PC-3 (cell line): ENCODE measurements around the gene ASB18. TPM values are rescaled to one million over a fixed set of nuclear protein-coding genes. Genes with fewer than 3 reads are reported as not detected.

Source experiments
- ATAC-seq: fragments of 200-7000 bp; cut with Tn5 transposase; 2 replicates; pipeline ENCODE4 v1.9.1; 2020; ENCODE audit warnings: mild to moderate bottlenecking, moderate library complexity
- BruUV-seq: library from RNA; stranded (reverse); fragments of 400-500 nt; replicated peaks from 2 replicates; lab custom pipeline; 2021; lab: Mats Ljungman, UMichigan
- CTCF ChIA-PET: fragments of 300-600 bp; sonication (Branson Sonifier 250); formaldehyde crosslinking; loops from one replicate; lab custom pipeline; 2022; ENCODE audit warnings: antibody characterized with exemption; lab: Charles Lee
- POLR2A ChIA-PET: fragments of 300-600 bp; sonication (Branson Sonifier 250); formaldehyde crosslinking; loops from one replicate; lab custom pipeline; 2022; ENCODE audit warnings: antibody characterized with exemption; ENCODE audit not compliant: unreplicated experiment; lab: Charles Lee
- DNase-seq: peaks from one replicate; pipeline ENCODE4 v3.0.0-alpha.2; 2015
- H2AFZ ChIP-seq: fragments of 300-600 bp; sonication (generic); 2 replicates; pipeline ENCODE4 v1.6.0; 2016; ENCODE audit warnings: antibody characterized with exemption, low read length
- H3F3A ChIP-seq: fragments of 300-600 bp; sonication (generic); one replicate; pipeline ENCODE4 v1.6.0; 2017; ENCODE audit warnings: antibody characterized with exemption, low read length, control low read depth, mild to moderate bottlenecking; ENCODE audit not compliant: unreplicated experiment
- H3K27ac ChIP-seq: fragments of 300-600 bp; sonication (generic); 2 replicates; pipeline ENCODE4 v1.5.1; 2016; ENCODE audit warnings: mild to moderate bottlenecking, low read length
- H3K27me3 ChIP-seq: fragments of 300-600 bp; sonication (generic); 2 replicates; pipeline ENCODE4 v1.6.1; 2016; ENCODE audit warnings: low read length, mixed read lengths
- H3K36me3 ChIP-seq: fragments of 300-600 bp; sonication (generic); 2 replicates; pipeline ENCODE4 v1.6.1; 2016; ENCODE audit warnings: low read depth, mixed run types, low read length, mixed read lengths
- H3K4me1 ChIP-seq: fragments of 300-600 bp; sonication (generic); 2 replicates; pipeline ENCODE4 v1.5.1; 2016; ENCODE audit warnings: low read length; ENCODE audit not compliant: insufficient read depth
- H3K4me2 ChIP-seq: fragments of 300-600 bp; sonication (generic); 2 replicates; pipeline ENCODE4 v1.6.0; 2016; ENCODE audit warnings: low read length
- H3K4me3 ChIP-seq: fragments of 300-600 bp; sonication (generic); 2 replicates; pipeline ENCODE4 v1.5.1; 2016; ENCODE audit warnings: mild to moderate bottlenecking, low read length, mixed read lengths
- H3K79me2 ChIP-seq: fragments of 300-600 bp; sonication (generic); 2 replicates; pipeline ENCODE4 v1.6.1; 2017; ENCODE audit warnings: low read length, mixed read lengths
- H3K9ac ChIP-seq: fragments of 300-600 bp; sonication (generic); 2 replicates; pipeline ENCODE4 v1.6.0; 2016; ENCODE audit warnings: mild to moderate bottlenecking, low read length
- H3K9me2 ChIP-seq: fragments of 300-600 bp; sonication (generic); replicated peaks from 2 replicates; pipeline ENCODE4 v1.6.1; 2016; ENCODE audit warnings: mixed run types, low read length, mixed read lengths
- H3K9me3 ChIP-seq: fragments of 300-600 bp; sonication (generic); 2 replicates; pipeline ENCODE4 v1.6.1; 2016; ENCODE audit warnings: low read length, mixed read lengths
- H4K20me1 ChIP-seq: fragments of 300-600 bp; sonication (generic); 2 replicates; pipeline ENCODE4 v1.6.1; 2016; ENCODE audit warnings: low read length, mixed read lengths
- EZH2 ChIP-seq: fragments of 300-600 bp; sonication (generic); IDR thresholded peaks from one replicate; pipeline ENCODE4 v1.6.1; 2017; ENCODE audit warnings: antibody characterized with exemption, mild to moderate bottlenecking, low read length; ENCODE audit not compliant: unreplicated experiment
- EZH2phosphoT487 ChIP-seq: fragments of 300-600 bp; sonication (generic); IDR thresholded peaks from 2 replicates; pipeline ENCODE4 v1.6.1; 2018; ENCODE audit warnings: mild to moderate bottlenecking, antibody characterized with exemption, low read length, borderline replicate concordance
- intact Hi-C: fragments of 100-400 bp; cut with micrococcal nuclease; formaldehyde crosslinking; loops from 2 replicates; pipeline ENCODE4 v1.9.0; 2023
- total RNA-seq: library from RNA; depleted of rRNA; stranded (reverse); fragments of >200 nt; gene quantifications from 2 replicates; pipeline ENCODE4 v1.2.3, GENCODE V29; 2014
- TF ChIP-seq, protein P1 (sequence below): fragments of 300-600 bp; sonication (generic); conservative IDR thresholded peaks from 2 replicates; pipeline ENCODE4 v1.5.1; 2017; ENCODE audit warnings: antibody characterized with exemption, low read depth, mild to moderate bottlenecking, low read length

ASB18 gene
- total RNA-seq, 1 experiment from 2014 or later = 0.15 TPM

DNA sequence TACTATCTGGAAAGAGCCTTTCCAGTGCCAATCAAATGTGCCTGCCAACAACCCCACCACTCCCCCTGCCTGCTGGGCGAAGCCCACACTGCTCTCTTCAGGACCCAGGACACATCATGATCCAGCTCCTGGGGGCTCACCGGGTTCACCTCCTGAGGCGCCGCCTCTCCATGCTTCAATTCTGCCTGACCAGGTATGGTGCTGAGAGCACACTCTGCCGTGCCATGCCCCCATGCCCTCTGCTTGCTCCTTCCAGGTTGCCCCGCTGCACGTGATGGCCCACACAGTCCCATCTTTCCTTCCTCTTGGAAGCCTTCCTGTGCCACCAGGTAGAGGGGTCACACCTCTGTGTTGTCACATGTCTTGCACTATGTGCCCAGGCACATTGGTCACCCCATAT lies 47.5 kb downstream of the ASB18 start:
- Histone ChIP-seq H3K27ac (no peak overlapping the region), H3K9me2 (no peaks in the 10 kb centered on the region), H2AFZ (no peak overlapping the region), H3F3A (no peaks in the 10 kb centered on the region), H3K4me2 (no peak overlapping the region), H4K20me1 (no peaks in the 10 kb centered on the region), H3K27me3 (no peaks in the 10 kb centered on the region), H3K36me3 (no peaks in the 10 kb centered on the region), H3K4me3 (no peak overlapping the region), H3K4me1 (no peaks in the 10 kb centered on the region), H3K9ac (no peak overlapping the region), H3K79me2 (no peaks in the 10 kb centered on the region), H3K9me3 (no peaks in the 10 kb centered on the region)
- ATAC-seq = no peak
- DNase-seq = no peak
- ChIA-PET POLR2A (no interaction called here), CTCF (interaction anchor here (0.5 kb wide), 1 partner anchor 38 kb away, joined by 4 read pairs; no protein-coding TSS in a partner anchor)
- BruUV-seq = no TSS peak
- intact Hi-C loops = no loop called here
- TF ChIP-seq EZH2phosphoT487 = no peak
- TF ChIP-seq, protein P1, sequence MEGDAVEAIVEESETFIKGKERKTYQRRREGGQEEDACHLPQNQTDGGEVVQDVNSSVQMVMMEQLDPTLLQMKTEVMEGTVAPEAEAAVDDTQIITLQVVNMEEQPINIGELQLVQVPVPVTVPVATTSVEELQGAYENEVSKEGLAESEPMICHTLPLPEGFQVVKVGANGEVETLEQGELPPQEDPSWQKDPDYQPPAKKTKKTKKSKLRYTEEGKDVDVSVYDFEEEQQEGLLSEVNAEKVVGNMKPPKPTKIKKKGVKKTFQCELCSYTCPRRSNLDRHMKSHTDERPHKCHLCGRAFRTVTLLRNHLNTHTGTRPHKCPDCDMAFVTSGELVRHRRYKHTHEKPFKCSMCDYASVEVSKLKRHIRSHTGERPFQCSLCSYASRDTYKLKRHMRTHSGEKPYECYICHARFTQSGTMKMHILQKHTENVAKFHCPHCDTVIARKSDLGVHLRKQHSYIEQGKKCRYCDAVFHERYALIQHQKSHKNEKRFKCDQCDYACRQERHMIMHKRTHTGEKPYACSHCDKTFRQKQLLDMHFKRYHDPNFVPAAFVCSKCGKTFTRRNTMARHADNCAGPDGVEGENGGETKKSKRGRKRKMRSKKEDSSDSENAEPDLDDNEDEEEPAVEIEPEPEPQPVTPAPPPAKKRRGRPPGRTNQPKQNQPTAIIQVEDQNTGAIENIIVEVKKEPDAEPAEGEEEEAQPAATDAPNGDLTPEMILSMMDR = no peak
- TF ChIP-seq EZH2 = no peak

- ChIA-PET POLR2A (no interaction called here), CTCF (no interaction called here)
- Histone ChIP-seq H3K9me2 (no peaks in the 10 kb centered on the region), H3K27me3 (no peaks in the 10 kb centered on the region), H3K9me3 (no peaks in the 10 kb centered on the region), H2AFZ (no peak overlapping the region), H3K4me2 (no peak overlapping the region), H3F3A (no peaks in the 10 kb centered on the region), H3K4me1 (no peaks in the 10 kb centered on the region), H3K27ac (no peak overlapping the region), H3K9ac (no peak overlapping the region), H3K36me3 (no peaks in the 10 kb centered on the region), H4K20me1 (no peaks in the 10 kb centered on the region), H3K79me2 (no peaks in the 10 kb centered on the region), H3K4me3 (no peak overlapping the region)
- intact Hi-C loops = no loop called here
- BruUV-seq = no TSS peak
- ATAC-seq = no peak
- no peak for DNase-seq
- TF ChIP-seq EZH2phosphoT487 = no peak
- TF ChIP-seq, protein P1 = no peak
- no peak for TF ChIP-seq EZH2
These were observed 48.4 kb downstream of the ASB18 start for GRCh38 chr2:236215761-236216333.

DNA sequence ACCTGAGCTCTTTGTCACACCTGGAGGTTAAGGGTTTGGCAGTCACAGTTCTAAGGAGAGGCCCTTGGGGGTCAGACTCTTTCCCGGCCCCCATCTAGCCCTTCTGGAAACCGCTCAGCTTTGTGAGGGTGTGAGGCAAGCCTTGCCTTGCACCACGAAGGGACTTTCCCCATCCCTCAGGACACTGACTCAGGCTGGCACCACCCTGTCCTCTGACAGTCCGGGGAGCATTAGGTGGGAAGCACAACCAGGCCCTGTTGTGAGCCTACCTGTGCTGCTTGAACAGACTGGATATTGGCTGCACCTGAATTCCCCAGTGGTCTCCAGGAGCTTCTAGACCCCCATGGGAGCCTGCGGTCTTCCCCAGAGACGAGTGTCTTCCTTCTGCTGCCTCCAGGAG lies 49.0 kb downstream of the ASB18 start:
- Histone ChIP-seq H3K36me3 (no peaks in the 10 kb centered on the region), H2AFZ (no peak overlapping the region), H3K9me3 (no peaks in the 10 kb centered on the region), H4K20me1 (no peaks in the 10 kb centered on the region), H3K9ac (no peak overlapping the region), H3K79me2 (no peaks in the 10 kb centered on the region), H3K27me3 (no peaks in the 10 kb centered on the region), H3F3A (no peaks in the 10 kb centered on the region), H3K27ac (no peak overlapping the region), H3K4me2 (no peak overlapping the region), H3K9me2 (no peaks in the 10 kb centered on the region), H3K4me1 (no peaks in the 10 kb centered on the region), H3K4me3 (no peak overlapping the region)
- DNase-seq (no peak), ATAC-seq (no peak)
- CTCF ChIA-PET = no interaction called here
- intact Hi-C loops = no loop called here
- no TSS peak for BruUV-seq
- POLR2A ChIA-PET = no interaction called here
- TF ChIP-seq, protein P1 = no peak
- TF ChIP-seq EZH2phosphoT487 = no peak
- no peak for TF ChIP-seq EZH2
